Measurements from ENCODE around the gene EEF1AKMT3. TPM values are rescaled to one million over a fixed set of nuclear protein-coding genes. Genes with fewer than 3 reads are reported as not detected.

Gene EEF1AKMT3
- polyA plus RNA-seq, 1 donor (not counting 4 experiments of a cell fraction or from before 2014, with no cell fraction given) = 7.7 TPM

DNA sequence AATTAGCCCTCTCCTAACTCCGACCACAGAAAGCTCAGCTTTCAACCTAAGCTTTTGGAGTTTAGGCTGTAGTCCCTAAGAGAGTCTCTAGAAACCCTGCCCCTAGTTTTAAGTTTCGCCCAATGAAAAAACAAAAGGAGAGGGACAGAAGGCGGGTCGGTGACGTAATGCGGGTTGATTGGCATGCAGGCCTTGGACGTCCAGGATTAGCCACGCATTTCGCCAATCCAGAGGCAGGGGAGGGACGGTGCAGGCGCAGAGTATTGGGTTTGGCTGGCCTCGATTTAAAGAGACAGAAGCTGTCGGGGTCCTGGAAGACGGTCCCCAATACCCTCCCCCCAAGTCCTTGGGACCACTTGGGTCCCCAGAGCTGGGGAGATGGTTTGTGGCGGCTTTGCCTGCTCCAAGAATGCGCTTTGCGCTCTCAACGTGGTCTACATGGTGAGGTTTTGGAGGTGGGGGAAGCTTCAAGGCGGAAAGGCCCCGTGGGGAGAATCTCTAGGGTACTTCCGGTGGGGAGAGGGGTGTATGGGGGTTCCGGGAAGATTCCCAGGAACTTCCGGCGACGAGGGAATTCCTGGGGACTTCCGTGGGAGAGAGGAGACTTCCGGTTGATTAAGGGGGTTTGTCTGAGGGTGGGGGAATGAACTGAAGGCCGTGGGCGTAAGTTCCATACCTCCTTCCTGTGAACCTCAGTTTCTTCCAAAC, 27.5 kb upstream of the EEF1AKMT3 start, which contains the start of gene TSPAN31:
Gene TSPAN31, plus strand, starts transcription at position 263 of the 708 bp plus-strand sequence. Its CDS starts 116 bp downstream, at position 379.
- Histone ChIP-seq H2AFZ (ENCODE audit: control insufficient read depth, low read length) (peak within 1 kb of the TSS; percentile 90), H3K36me3 (ENCODE audit: control insufficient read depth in 2 of 2, extremely low read depth in 1 of 2, insufficient read depth in 2 of 2, low read length in 2 of 2) (peaks cover 11 to 12% of the 10 kb centered on the region in 2 experiments), H3K9me1 (ENCODE audit: control insufficient read depth, extremely low read depth, insufficient read depth, low read length) (no peaks in the 10 kb centered on the region), H3K27me3 (ENCODE audit: control insufficient read depth, extremely low read depth, insufficient read depth, low read length) (peaks cover 10% of the 10 kb centered on the region), H3K9me3 (ENCODE audit: control insufficient read depth, low read depth, low read length) (no peaks in the 10 kb centered on the region), H3K4me3 (ENCODE audit: control insufficient read depth in 2 of 3, extremely low read depth in 1 of 3, insufficient read depth in 2 of 3, low read depth in 1 of 3, low read length in 3 of 3) (peak within 1 kb of the TSS; percentile 81 to 99 (median 97)), H3K9ac (ENCODE audit: control insufficient read depth, extremely low read depth, insufficient read depth, low read length) (peak within 1 kb of the TSS; percentile 99), H3K4me1 (ENCODE audit: control insufficient read depth, extremely low read depth, insufficient read depth, low read length) (peaks cover 16% of the 10 kb centered on the region), H3K27ac (ENCODE audit: control insufficient read depth, insufficient read depth, low read length) (peak within 1 kb of the TSS; percentile 98), H3K79me2 (ENCODE audit: control insufficient read depth, insufficient read depth, low read length) (peaks cover 13% of the 10 kb centered on the region), H3K4me2 (ENCODE audit: control insufficient read depth, extremely low read depth, insufficient read depth, low read depth, low read length) (peak within 1 kb of the TSS; percentile 94), H4K20me1 (ENCODE audit: control insufficient read depth, extremely low read depth, insufficient read depth, low read length) (no peaks in the 10 kb centered on the region)
- TF ChIP-seq CTCF (optimal IDR thresholded peaks at IDR 0.05 in 1 of 3, IDR thresholded peaks at IDR 0.05 in 1 of 3, conservative IDR thresholded peaks at IDR 0.05 in 1 of 3; ENCODE audit: extremely low read depth in 1 of 3, insufficient read depth in 2 of 3, low read length in 3 of 3) (no peak), EZH2 (IDR thresholded peaks at IDR 0.05; ENCODE audit: low read length) (no peak)
- dilution Hi-C loops (cut with MboI; ENCODE audit: extremely low pct_ligation_motif_present, low sequenced_read_pairs) = loop anchor here (25.0 kb wide), 1 partner anchor 158 kb away; the partner anchor contains the start of gene PIP4K2C
- FAIRE-seq = peak; percentile 82
- DNase-seq (ENCODE audit: low read depth, low spot score) = no peak

GRCh38 chr12:57745485-57745881, 26.9 kb upstream of the EEF1AKMT3 start:
- DNase-seq (ENCODE audit: low read depth, low spot score) (no peak), FAIRE-seq (no peak)
- no peaks in the 10 kb centered on the region for H3K9me3 ChIP-seq (ENCODE audit: control insufficient read depth, low read depth, low read length)
- H3K36me3 ChIP-seq (ENCODE audit: control insufficient read depth in 2 of 2, extremely low read depth in 1 of 2, insufficient read depth in 2 of 2, low read length in 2 of 2) = peaks cover 11 to 16% of the 10 kb centered on the region in 2 experiments
- peaks cover 5% of the 10 kb centered on the region for H3K27me3 ChIP-seq (ENCODE audit: control insufficient read depth, extremely low read depth, insufficient read depth, low read length)
- H2AFZ ChIP-seq (ENCODE audit: control insufficient read depth, low read length) = peak overlapping the region; percentile 31
- TF ChIP-seq EZH2 (IDR thresholded peaks at IDR 0.05; ENCODE audit: low read length) (no peak), CTCF (optimal IDR thresholded peaks at IDR 0.05 in 1 of 3, IDR thresholded peaks at IDR 0.05 in 1 of 3, conservative IDR thresholded peaks at IDR 0.05 in 1 of 3; ENCODE audit: extremely low read depth in 1 of 3, insufficient read depth in 2 of 3, low read length in 3 of 3) (no peak)
- H3K4me3 ChIP-seq (ENCODE audit: control insufficient read depth in 2 of 3, extremely low read depth in 1 of 3, insufficient read depth in 2 of 3, low read depth in 1 of 3, low read length in 3 of 3) = peak overlapping the region; percentile 81 to 99 (median 97)
- peak overlapping the region; percentile 98 for H3K27ac ChIP-seq (ENCODE audit: control insufficient read depth, insufficient read depth, low read length)
- H3K4me1 ChIP-seq (ENCODE audit: control insufficient read depth, extremely low read depth, insufficient read depth, low read length) = peaks cover 16% of the 10 kb centered on the region
- H3K9ac ChIP-seq (ENCODE audit: control insufficient read depth, extremely low read depth, insufficient read depth, low read length) = peak overlapping the region; percentile 99
- H3K79me2 ChIP-seq (ENCODE audit: control insufficient read depth, insufficient read depth, low read length) = peaks cover 18% of the 10 kb centered on the region
- dilution Hi-C loops (cut with MboI; ENCODE audit: extremely low pct_ligation_motif_present, low sequenced_read_pairs) = loop anchor here (25.0 kb wide), 1 partner anchor 158 kb away; the partner anchor contains the start of gene PIP4K2C
- no peaks in the 10 kb centered on the region for H3K9me1 ChIP-seq (ENCODE audit: control insufficient read depth, extremely low read depth, insufficient read depth, low read length)
- H3K4me2 ChIP-seq (ENCODE audit: control insufficient read depth, extremely low read depth, insufficient read depth, low read depth, low read length) = peak overlapping the region; percentile 94
- no peaks in the 10 kb centered on the region for H4K20me1 ChIP-seq (ENCODE audit: control insufficient read depth, extremely low read depth, insufficient read depth, low read length)
